Right atrium auricular region (tissue), 2 donors: ENCODE measurements around the gene SRGAP1. TPM values are rescaled to one million over a fixed set of nuclear protein-coding genes. Genes with fewer than 3 reads are reported as not detected.

Experiments used
- DNase-seq: peaks from one replicate; pipeline ENCODE4 v3.0.0-alpha.2; 2019; ENCODE audit warnings: low spot score
- H3K27ac ChIP-seq, 2 donors: fragments of 200-600 bp; sonication (generic); 1 replicate in 1 of 2; 2 replicates in 1 of 2; pipeline ENCODE4 v1.5.1; 2016 to 2019
- H3K27me3 ChIP-seq, 2 donors: fragments of 200-600 bp; sonication (generic); one replicate each; pipeline versions ENCODE4 v1.5.1 to v1.6.0; 2017 to 2019
- H3K36me3 ChIP-seq: fragments of 200-600 bp; sonication (generic); one replicate; pipeline ENCODE4 v1.5.1; 2016
- H3K4me1 ChIP-seq, 2 donors: fragments of 200-600 bp; sonication (generic); one replicate each; pipeline versions ENCODE4 v1.5.1 to v1.6.0; 2017 to 2019
- H3K4me3 ChIP-seq, 2 donors: fragments of 200-600 bp; sonication (generic); 1 replicate in 1 of 2; 2 replicates in 1 of 2; pipeline ENCODE4 v1.5.1; 2017 to 2019; ENCODE audit warnings: mild to moderate bottlenecking in 1 of 2, moderate library complexity in 1 of 2
- H3K9me3 ChIP-seq, 2 donors: fragments of 200-600 bp; sonication (generic); one replicate each; pipeline ENCODE4 v1.5.1; 2019
- total RNA-seq, 2 donors: library from RNA; depleted of rRNA; stranded (reverse); fragments of >200 nt; gene quantifications; one replicate each; pipeline ENCODE4 v1.1.0, GENCODE V29; 2016
- TF ChIP-seq, protein P1 (sequence below), 2 donors: fragments of 200-600 bp; sonication (generic); IDR thresholded peaks; one replicate each; pipeline ENCODE4 v1.5.1; 2019; ENCODE audit warnings: antibody characterized with exemption in 2 of 2

Gene SRGAP1
- total RNA-seq, 2 donors from 2014 or later = 1.4 to 3.3 TPM

DNA sequence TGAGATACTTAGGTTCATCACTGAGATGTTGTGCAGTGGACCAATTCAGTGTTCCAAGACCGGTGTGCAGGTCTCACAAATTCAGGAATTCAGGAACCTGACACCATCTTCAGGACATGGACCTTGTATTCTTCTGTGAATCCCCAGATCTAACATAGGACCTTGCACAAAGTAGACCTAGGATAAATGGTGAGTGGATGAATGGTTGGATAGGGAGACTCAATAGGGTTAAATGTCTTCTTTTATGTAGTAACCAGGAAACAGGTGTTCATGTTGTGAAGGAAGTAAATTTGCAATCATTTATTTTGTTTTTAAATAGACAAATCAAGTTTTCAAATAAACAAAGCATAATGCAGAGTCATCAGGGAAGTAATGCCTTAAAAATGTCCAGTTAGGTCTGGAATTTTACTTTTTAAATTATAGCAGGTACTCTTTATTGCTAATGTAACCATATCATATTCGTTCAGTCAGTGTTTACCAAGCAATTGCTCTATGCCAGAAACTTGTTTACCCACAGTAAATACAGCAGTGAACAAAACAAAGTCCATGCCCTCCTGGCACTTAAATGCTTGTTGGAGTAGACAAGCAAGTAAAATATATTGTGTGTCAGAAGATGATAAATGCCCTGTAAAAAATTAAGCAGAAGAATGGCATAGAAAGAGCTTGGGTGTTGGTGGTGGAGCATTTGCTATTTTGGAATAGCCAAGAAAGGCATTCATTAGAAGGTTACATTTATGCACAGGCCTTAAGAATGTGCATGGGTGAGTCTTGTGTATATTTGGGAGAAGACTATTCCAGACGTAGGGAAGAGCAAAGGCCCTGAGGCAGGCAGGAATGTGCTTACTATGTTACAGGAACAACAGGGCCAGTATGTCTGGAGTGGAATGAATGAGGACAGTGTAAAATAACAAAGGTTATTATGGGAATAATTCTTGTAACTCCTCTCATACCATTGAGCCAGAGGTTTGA, 38.5 kb upstream of the SRGAP1 start:
- no peak overlapping the region for H3K4me3 ChIP-seq
- H3K36me3 ChIP-seq = peaks cover 13% of the 10 kb centered on the region
- H3K4me1 ChIP-seq = no peaks in the 10 kb centered on the region
- no peak for DNase-seq
- no peak overlapping the region for H3K27ac ChIP-seq
- no peaks in the 10 kb centered on the region for H3K9me3 ChIP-seq
- TF ChIP-seq, protein P1, sequence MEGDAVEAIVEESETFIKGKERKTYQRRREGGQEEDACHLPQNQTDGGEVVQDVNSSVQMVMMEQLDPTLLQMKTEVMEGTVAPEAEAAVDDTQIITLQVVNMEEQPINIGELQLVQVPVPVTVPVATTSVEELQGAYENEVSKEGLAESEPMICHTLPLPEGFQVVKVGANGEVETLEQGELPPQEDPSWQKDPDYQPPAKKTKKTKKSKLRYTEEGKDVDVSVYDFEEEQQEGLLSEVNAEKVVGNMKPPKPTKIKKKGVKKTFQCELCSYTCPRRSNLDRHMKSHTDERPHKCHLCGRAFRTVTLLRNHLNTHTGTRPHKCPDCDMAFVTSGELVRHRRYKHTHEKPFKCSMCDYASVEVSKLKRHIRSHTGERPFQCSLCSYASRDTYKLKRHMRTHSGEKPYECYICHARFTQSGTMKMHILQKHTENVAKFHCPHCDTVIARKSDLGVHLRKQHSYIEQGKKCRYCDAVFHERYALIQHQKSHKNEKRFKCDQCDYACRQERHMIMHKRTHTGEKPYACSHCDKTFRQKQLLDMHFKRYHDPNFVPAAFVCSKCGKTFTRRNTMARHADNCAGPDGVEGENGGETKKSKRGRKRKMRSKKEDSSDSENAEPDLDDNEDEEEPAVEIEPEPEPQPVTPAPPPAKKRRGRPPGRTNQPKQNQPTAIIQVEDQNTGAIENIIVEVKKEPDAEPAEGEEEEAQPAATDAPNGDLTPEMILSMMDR (IDR thresholded peaks at IDR 0.05) = no peak
- H3K27me3 ChIP-seq = no peaks in the 10 kb centered on the region

DNA sequence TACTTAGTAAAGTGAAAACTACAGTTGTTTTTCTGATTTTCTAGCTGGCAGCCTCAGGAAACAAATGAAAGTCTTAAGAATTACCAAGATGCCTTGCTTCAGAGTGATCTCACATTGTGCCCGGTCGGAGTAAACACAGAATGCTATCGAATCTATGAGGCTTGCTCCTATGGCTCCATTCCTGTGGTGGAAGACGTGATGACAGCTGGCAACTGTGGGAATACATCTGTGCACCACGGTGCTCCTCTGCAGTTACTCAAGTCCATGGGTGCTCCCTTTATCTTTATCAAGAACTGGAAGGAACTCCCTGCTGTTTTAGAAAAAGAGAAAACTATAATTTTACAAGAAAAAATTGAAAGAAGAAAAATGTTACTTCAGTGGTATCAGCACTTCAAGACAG, 35.9 kb upstream of the SRGAP1 start:
- TF ChIP-seq, protein P1 (IDR thresholded peaks at IDR 0.05) = no peak

DNA sequence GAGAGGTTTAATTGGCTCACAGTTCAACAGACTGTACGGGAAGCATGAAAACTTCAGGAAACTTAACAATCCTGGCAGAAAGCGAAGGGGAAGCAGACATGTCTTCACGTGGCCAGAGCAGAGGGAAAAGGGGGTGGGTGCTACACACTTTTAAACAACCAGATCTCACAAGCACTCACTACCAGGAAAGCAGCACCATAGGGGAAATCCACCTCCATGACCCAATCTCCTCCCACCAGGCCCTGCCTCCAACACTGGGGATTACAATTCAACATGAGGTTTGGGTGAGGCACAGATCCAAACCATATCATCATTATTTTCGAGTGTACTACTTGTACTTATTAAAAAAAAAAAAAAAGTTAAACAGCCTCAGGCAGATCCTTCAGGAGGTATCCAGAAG, 34.9 kb upstream of the SRGAP1 start:
- no peak for DNase-seq
- peaks cover 13% of the 10 kb centered on the region for H3K36me3 ChIP-seq
- TF ChIP-seq, protein P1 (IDR thresholded peaks at IDR 0.05) = no peak
- H3K27ac ChIP-seq = no peak overlapping the region
- H3K9me3 ChIP-seq = no peaks in the 10 kb centered on the region
- no peak overlapping the region for H3K4me3 ChIP-seq
- H3K4me1 ChIP-seq = no peaks in the 10 kb centered on the region
- H3K27me3 ChIP-seq = no peaks in the 10 kb centered on the region

More for the DNA sequence above, 35.9 kb upstream of the SRGAP1 start:
- H3K27me3 ChIP-seq = no peaks in the 10 kb centered on the region
- no peak for DNase-seq
- H3K36me3 ChIP-seq = peaks cover 13% of the 10 kb centered on the region
- H3K4me3 ChIP-seq = no peak overlapping the region
- no peaks in the 10 kb centered on the region for H3K9me3 ChIP-seq
- no peak overlapping the region for H3K27ac ChIP-seq
- no peaks in the 10 kb centered on the region for H3K4me1 ChIP-seq

DNA sequence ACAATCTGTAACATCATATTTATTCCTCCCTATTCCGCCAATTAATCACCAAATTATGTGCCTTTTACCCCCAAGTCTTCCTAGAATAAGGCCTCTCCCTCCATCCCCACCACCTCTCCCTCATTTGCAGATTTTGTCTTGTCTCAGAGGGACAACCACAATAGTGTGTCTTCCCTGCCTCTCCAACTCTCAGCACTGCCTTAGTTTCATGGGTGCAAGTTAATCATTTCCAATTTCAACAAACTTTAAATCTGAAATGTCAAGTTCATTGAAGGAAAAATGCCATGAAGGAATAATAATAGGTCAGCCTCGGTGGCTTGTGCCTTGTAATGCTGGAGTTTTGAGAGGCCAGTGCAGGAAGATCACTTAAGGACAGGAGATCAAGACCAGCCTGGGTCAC, 33.2 kb upstream of the SRGAP1 start:
- Histone ChIP-seq H3K9me3 (no peaks in the 10 kb centered on the region), H3K4me1 (no peaks in the 10 kb centered on the region), H3K27me3 (no peaks in the 10 kb centered on the region), H3K4me3 (no peak overlapping the region), H3K36me3 (peaks cover 3% of the 10 kb centered on the region), H3K27ac (no peak overlapping the region)
- TF ChIP-seq, protein P1 (IDR thresholded peaks at IDR 0.05) = no peak
- no peak for DNase-seq

DNA sequence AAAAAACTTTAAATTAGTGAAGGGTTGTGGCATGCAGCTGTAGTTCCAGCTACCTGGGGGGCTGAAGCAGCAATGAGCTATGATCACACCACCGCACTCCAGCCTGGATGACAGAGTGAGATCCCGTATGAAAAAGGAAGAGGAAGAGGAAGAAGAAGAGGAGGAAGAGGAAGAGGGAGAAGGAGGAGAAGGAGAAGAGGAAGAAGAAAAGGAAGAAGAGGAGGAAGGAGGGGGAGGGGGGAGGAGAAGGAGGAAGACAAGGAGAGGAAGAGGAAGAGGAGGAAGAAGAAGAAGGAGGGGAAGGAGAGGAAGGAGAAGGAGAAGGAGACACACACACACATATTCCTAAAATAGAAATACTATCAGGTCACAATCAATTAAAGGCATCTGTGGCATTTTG, 32.7 kb upstream of the SRGAP1 start:
- Histone ChIP-seq H3K36me3 (no peaks in the 10 kb centered on the region), H3K4me1 (no peaks in the 10 kb centered on the region), H3K4me3 (no peak overlapping the region), H3K27me3 (no peaks in the 10 kb centered on the region), H3K9me3 (no peaks in the 10 kb centered on the region), H3K27ac (no peak overlapping the region)
- DNase-seq = no peak
- TF ChIP-seq, protein P1 (IDR thresholded peaks at IDR 0.05) = no peak
